Aorta (tissue), 5 donors: ENCODE results near the gene TAF1C. TPM values are rescaled to one million over a fixed set of nuclear protein-coding genes. Genes with fewer than 3 reads are reported as not detected.
A peak's percentile ranks its signal among the peaks of the same experiment; 100 is the strongest.

Experiments
- ATAC-seq: fragments of 200-7000 bp; cut with Tn5 transposase; one replicate; pipeline ENCODE4 v1.9.1; 2022; ENCODE audit warnings: moderate library complexity; ENCODE audit not compliant: low FRiP score
- DNase-seq, 2 donors: peaks; one replicate each; pipeline ENCODE4 v3.0.0-alpha.2; 2020
- H3K27ac ChIP-seq, 2 donors: one replicate each; pipeline ENCODE4 v1.5.1; 2013; ENCODE audit warnings: low read length in 2 of 2, mild to moderate bottlenecking in 2 of 2, moderate library complexity in 2 of 2, control low read depth in 1 of 2, inconsistent platforms in 1 of 2, low read depth in 1 of 2
- H3K27me3 ChIP-seq, 2 donors: one replicate each; pipeline ENCODE4 v1.6.1; 2013; ENCODE audit warnings: control low read depth in 1 of 2, low read length in 1 of 2, mild to moderate bottlenecking in 1 of 2, moderate library complexity in 1 of 2; ENCODE audit not compliant: insufficient read depth in 2 of 2, control insufficient read depth in 1 of 2
- H3K36me3 ChIP-seq, 2 donors: one replicate each; pipeline ENCODE4 v1.6.1; 2013; ENCODE audit warnings: control low read depth in 1 of 2, low read length in 1 of 2, mild to moderate bottlenecking in 1 of 2; ENCODE audit not compliant: insufficient read depth in 2 of 2, control insufficient read depth in 1 of 2
- H3K4me1 ChIP-seq, 2 donors: one replicate each; pipeline ENCODE4 v1.6.1; 2013; ENCODE audit warnings: low read length in 2 of 2, control low read depth in 1 of 2, mild to moderate bottlenecking in 1 of 2, moderate library complexity in 1 of 2; ENCODE audit not compliant: insufficient read depth in 2 of 2, control insufficient read depth in 1 of 2
- H3K4me3 ChIP-seq, 2 donors: one replicate each; pipeline ENCODE4 v1.5.1; 2013; ENCODE audit warnings: low read length in 2 of 2, control low read depth in 1 of 2, mild to moderate bottlenecking in 1 of 2
- H3K9me3 ChIP-seq: one replicate; pipeline ENCODE4 v1.6.1; 2013; ENCODE audit warnings: mild to moderate bottlenecking, low read length; ENCODE audit not compliant: control insufficient read depth
- WGBS, 2 donors: extraction: QIAGEN DNeasy Blood & Tissue Kit; methylation state at CpG; one replicate each; pipeline ENCODE4 v1.1.7; 2013; 5-methylcytosine and 5-hydroxymethylcytosine counted together
- intact Hi-C, 2 donors: fragments of 100-400 bp; cut with DNase I; formaldehyde crosslinking; loops; one replicate each; pipeline versions ENCODE4 v1.14.2 to v1.15.0; 2022
- polyA plus RNA-seq, 2 donors: library from polyadenylated mRNA; stranded (reverse); fragments of 200-250 nt; gene quantifications; one replicate each; pipeline ENCODE4 v1.2.3, GENCODE V29; 2013
- total RNA-seq, 2 donors: library from RNA; stranded (reverse); fragmentation: NEBNext Ultra II Directional; extraction: Animal tissue kit (Norgen Biotek cat#: 25700); gene quantifications; one replicate each; pipeline ENCODE4 v1.2.1, GENCODE V29; 2021
- donor health status: healthy with polysubstance abuse.
- donor health status: Bipolar disorder and iron deficiency.
- donor health status: DM: no; HTN: no; CAD: no.
- donor health status: DM: no; HTN: no; CAD: no.
- donor health status: DM: yes; HTN: yes; CAD: no.

Gene TAF1C
- total and polyA plus RNA-seq, 4 donors = 8.4 to 80.9 (median 48.8) TPM

GRCh38 chr16:84194470-84195200 lies 7.8 kb upstream of the TAF1C start:
- intact Hi-C loops = no loop called here
- H3K4me3 ChIP-seq = no peak overlapping the region
- DNase-seq (peak in 1 of 2 donors; percentile 70), ATAC-seq (no peak)
- H3K27me3 ChIP-seq = no peaks in the 10 kb centered on the region
- H3K27ac ChIP-seq = no peak overlapping the region
- H3K4me1 ChIP-seq = no peaks in the 10 kb centered on the region
- H3K9me3 ChIP-seq = no peaks in the 10 kb centered on the region
- 70 to 73% methylated on average over 34 of the region's 34 CpGs for WGBS, 2 donors
- no peaks in the 10 kb centered on the region for H3K36me3 ChIP-seq

- H3K36me3 ChIP-seq = no peaks in the 10 kb centered on the region
- H3K4me1 ChIP-seq = no peaks in the 10 kb centered on the region
- H3K27me3 ChIP-seq = no peaks in the 10 kb centered on the region
- intact Hi-C loops = no loop called here
- H3K4me3 ChIP-seq = no peak overlapping the region
- H3K9me3 ChIP-seq = no peaks in the 10 kb centered on the region
- DNase-seq = no peak
- ATAC-seq = no peak
- no peak overlapping the region for H3K27ac ChIP-seq
- WGBS, 2 donors = 86 to 87% methylated on average over 11 of the region's 11 CpGs
Observed at GRCh38 chr16:84194018-84194417, 7.2 kb upstream of the TAF1C start.

- no peak overlapping the region for H3K27ac ChIP-seq
- no peak for ATAC-seq
- no peaks in the 10 kb centered on the region for H3K36me3 ChIP-seq
- 78 to 84% methylated on average over 7 of the region's 7 CpGs for WGBS, 2 donors
- H3K4me3 ChIP-seq = no peak overlapping the region
- DNase-seq = peak in 1 of 2 donors; percentile 30
- H3K4me1 ChIP-seq = no peaks in the 10 kb centered on the region
- intact Hi-C loops = no loop called here
- H3K9me3 ChIP-seq = no peaks in the 10 kb centered on the region
- no peaks in the 10 kb centered on the region for H3K27me3 ChIP-seq
Observed at GRCh38 chr16:84193480-84193879, 6.6 kb upstream of the TAF1C start.

GRCh38 chr16:84191466-84191865 lies 4.6 kb upstream of the TAF1C start:
- Histone ChIP-seq H3K4me1 (no peaks in the 10 kb centered on the region), H3K9me3 (no peaks in the 10 kb centered on the region), H3K4me3 (no peak overlapping the region), H3K27me3 (no peaks in the 10 kb centered on the region), H3K27ac (no peak overlapping the region), H3K36me3 (no peaks in the 10 kb centered on the region)
- DNase-seq (no peak), ATAC-seq (no peak)
- WGBS, 2 donors = 91% methylated on average over 16 of the region's 16 CpGs
- intact Hi-C loops = no loop called here

- Histone ChIP-seq H3K4me1 (no peaks in the 10 kb centered on the region), H3K9me3 (no peaks in the 10 kb centered on the region), H3K4me3 (no peak within 1 kb of the TSS), H3K27me3 (no peaks in the 10 kb centered on the region), H3K27ac (no peak within 1 kb of the TSS), H3K36me3 (no peaks in the 10 kb centered on the region)
- DNase-seq (no peak), ATAC-seq (no peak)
- WGBS, 2 donors = 86 to 88% methylated on average over 47 of the region's 47 CpGs
- intact Hi-C loops = no loop called here
Observed at GRCh38 chr16:84190731-84191388, 4.0 kb upstream of the TAF1C start, which contains the start of gene ADAD2. Gene ADAD2, plus strand, starts transcription at chr16:84191157. Its CDS starts 74 bp downstream, at chr16:84191231.

GRCh38 chr16:84184775-84185174 lies 2.1 kb downstream of the TAF1C start:
- peaks cover 0 to 7% of the 10 kb centered on the region in 2 donors for H3K36me3 ChIP-seq
- WGBS, 2 donors = 87 to 90% methylated on average over 10 of the region's 10 CpGs
- H3K4me1 ChIP-seq = no peaks in the 10 kb centered on the region
- peak in 1 of 2 donors; percentile 26 for DNase-seq
- intact Hi-C loops = loop anchor here (5.0 to 10.0 kb wide), 3 partner anchors 217 to 232 kb away; partner anchors contain the start of genes NECAB2 (in 2 of the 2) and OSGIN1 (in 1 of the 2)
- H3K27ac ChIP-seq = no peak overlapping the region
- H3K27me3 ChIP-seq = no peaks in the 10 kb centered on the region
- no peak overlapping the region for H3K4me3 ChIP-seq
- H3K9me3 ChIP-seq = no peaks in the 10 kb centered on the region
- no peak for ATAC-seq

GRCh38 chr16:84183911-84184591 lies 2.8 kb downstream of the TAF1C start:
- ATAC-seq (no peak), DNase-seq (peak; percentile 16 to 58)
- Histone ChIP-seq H3K4me3 (no peak overlapping the region), H3K27ac (no peak overlapping the region), H3K36me3 (peaks cover 0 to 7% of the 10 kb centered on the region in 2 donors), H3K4me1 (no peaks in the 10 kb centered on the region), H3K9me3 (no peaks in the 10 kb centered on the region), H3K27me3 (no peaks in the 10 kb centered on the region)
- intact Hi-C loops = loop anchor here (5.0 to 10.0 kb wide), 2 partner anchors 217 to 219 kb away; partner anchors contain the start of gene NECAB2 (in 2 of the 2)
- WGBS, 2 donors = 85 to 86% methylated on average over 11 of the region's 11 CpGs

GRCh38 chr16:84183572-84183875 lies 3.3 kb downstream of the TAF1C start:
- H3K27me3 ChIP-seq = no peaks in the 10 kb centered on the region
- intact Hi-C loops = loop anchor here (5.0 to 10.0 kb wide), 2 partner anchors 216 to 219 kb away; partner anchors contain the start of gene NECAB2 (in 2 of the 2)
- no peaks in the 10 kb centered on the region for H3K9me3 ChIP-seq
- peak; percentile 10 to 48 for DNase-seq
- peaks cover 0 to 7% of the 10 kb centered on the region in 2 donors for H3K36me3 ChIP-seq
- no peak for ATAC-seq
- no peak overlapping the region for H3K27ac ChIP-seq
- WGBS, 2 donors = 91 to 92% methylated on average over 5 of the region's 5 CpGs
- no peaks in the 10 kb centered on the region for H3K4me1 ChIP-seq
- H3K4me3 ChIP-seq = no peak overlapping the region
